ENCODE results near the gene LRGUK.

Gene LRGUK

DNA sequence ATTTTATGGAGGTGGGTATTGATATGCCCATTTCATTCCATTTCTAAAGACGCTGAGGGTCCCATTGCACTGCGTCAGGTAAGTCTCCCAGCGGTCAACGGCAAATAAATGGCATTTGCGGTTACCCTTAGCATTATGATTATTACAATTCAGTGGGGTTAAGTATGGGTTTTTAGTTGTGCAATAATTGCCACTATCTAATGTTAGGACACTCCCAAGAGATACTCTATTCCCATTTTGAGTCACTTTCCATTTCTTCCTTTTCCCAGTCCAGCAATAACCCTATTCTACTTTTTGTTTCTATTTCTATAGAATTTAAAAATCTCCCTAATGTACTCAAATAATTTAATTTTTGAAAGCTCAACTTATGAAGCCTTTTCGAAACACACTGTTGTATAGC is 185.6 kb downstream of the LRGUK start:
- no peak for DNase-seq

DNA sequence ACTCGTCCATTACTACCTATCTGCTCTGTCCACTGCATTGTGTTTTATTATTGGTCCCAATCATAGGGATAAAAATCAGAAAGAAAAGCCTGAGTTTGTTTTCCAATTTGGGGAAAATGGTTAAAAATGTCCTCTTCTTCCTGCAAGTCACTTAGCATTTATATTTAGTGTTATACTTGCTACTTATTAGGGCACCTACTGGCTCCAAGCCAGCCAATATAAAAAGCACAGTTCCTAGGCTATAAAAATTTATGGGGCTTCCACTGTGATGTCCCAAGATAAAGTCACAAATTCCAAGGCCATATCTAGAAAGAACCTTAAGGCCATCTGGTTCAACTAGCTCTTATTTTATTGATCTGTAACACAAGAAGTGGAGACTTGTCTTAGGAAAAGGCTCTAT is 186.4 kb downstream of the LRGUK start:
- no peak for DNase-seq
